ENCODE measurements around the gene GASK1A.

Gene GASK1A

GRCh38 chr3:42984701-42985100 is 5.6 kb downstream of the GASK1A start:
- DNase-seq = no peak

- DNase-seq = no peak
Measured at GRCh38 chr3:42988097-42988496, 9.0 kb downstream of the GASK1A start.

- DNase-seq = no peak
Measured at GRCh38 chr3:42988566-42988965, 9.5 kb downstream of the GASK1A start.

GRCh38 chr3:42991341-42992315 is 12.5 kb downstream of the GASK1A start:
- no peak for DNase-seq

GRCh38 chr3:42994595-42994994 is 15.5 kb downstream of the GASK1A start:
- no peak for DNase-seq

GRCh38 chr3:42996021-42996420 is 16.9 kb downstream of the GASK1A start:
- DNase-seq = no peak

- DNase-seq = no peak
Measured at GRCh38 chr3:42996633-42997075, 17.5 kb downstream of the GASK1A start.

- no peak for DNase-seq
Measured at GRCh38 chr3:42999212-42999611, 20.1 kb downstream of the GASK1A start.

- DNase-seq = no peak
Measured at GRCh38 chr3:42999632-43000031, 20.5 kb downstream of the GASK1A start.

- DNase-seq = no peak
Measured at GRCh38 chr3:43000387-43000786, 21.3 kb downstream of the GASK1A start.

- DNase-seq = no peak
Measured at GRCh38 chr3:43001094-43001553, 22.0 kb downstream of the GASK1A start.

- DNase-seq = no peak
Measured at GRCh38 chr3:43001556-43002121, 22.5 kb downstream of the GASK1A start.

- DNase-seq = no peak
Measured at GRCh38 chr3:43004282-43004681, 25.2 kb downstream of the GASK1A start.

GRCh38 chr3:43005253-43005652 is 26.1 kb downstream of the GASK1A start:
- DNase-seq = no peak

GRCh38 chr3:43005981-43006380 is 26.9 kb downstream of the GASK1A start:
- DNase-seq = no peak

- no peak for DNase-seq
Measured at GRCh38 chr3:43006825-43007224, 27.7 kb downstream of the GASK1A start.

GRCh38 chr3:43009547-43009946 is 30.4 kb downstream of the GASK1A start:
- no peak for DNase-seq

- no peak for DNase-seq
Measured at GRCh38 chr3:43010638-43011037, 31.5 kb downstream of the GASK1A start.

GRCh38 chr3:43011638-43012037 is 32.5 kb downstream of the GASK1A start:
- no peak for DNase-seq

- DNase-seq = no peak
Measured at GRCh38 chr3:43012174-43012573, 33.1 kb downstream of the GASK1A start.

- no peak for DNase-seq
Measured at GRCh38 chr3:43013256-43013655, 34.1 kb downstream of the GASK1A start.

GRCh38 chr3:43013743-43014155 is 34.6 kb downstream of the GASK1A start:
- DNase-seq = peak; percentile 18

GRCh38 chr3:43014241-43014640 is 35.1 kb downstream of the GASK1A start:
- no peak for DNase-seq

- DNase-seq = no peak
Measured at GRCh38 chr3:43014956-43015355, 35.8 kb downstream of the GASK1A start.

Measured in activated CD4-positive, alpha-beta T cell treated with anti-CD3 and anti-CD28 coated beads, Interleukin-10, Interleukin-2, amounts not matched to agents 100 ng/mL and 50 ng/mL, durations not matched to agents 16 hours and 8 hours (primary cell).